Measurements from ENCODE around the gene ITPR2. TPM values are rescaled to one million over a fixed set of nuclear protein-coding genes. Genes with fewer than 3 reads are reported as not detected.

ITPR2 gene
- total RNA-seq, 1 experiment from 2014 or later: 14.3 TPM

- Mint-ChIP-seq H3K27ac (ENCODE audit: low read depth, unreplicated experiment) (no peak overlapping the region), H3K4me1 (ENCODE audit: insufficient read depth, unreplicated experiment) (no peaks in the 10 kb centered on the region), H3K4me3 (ENCODE audit: unreplicated experiment) (no peak overlapping the region), H3K36me3 (ENCODE audit: insufficient read depth, unreplicated experiment) (no peaks in the 10 kb centered on the region), H3K27me3 (ENCODE audit: insufficient read depth, unreplicated experiment) (no peaks in the 10 kb centered on the region), H3K9me3 (ENCODE audit: unreplicated experiment) (no peaks in the 10 kb centered on the region)
- no peak for DNase-seq (ENCODE audit: unreplicated experiment)
- BruUV-seq (replicated peaks): no TSS peak
- POLR2A ChIA-PET: no interaction called here
- CTCF ChIA-PET: interaction anchor here (0.6 kb wide), 2 partner anchors 14 to 54 kb away, joined by 3 to 4 read pairs; no protein-coding TSS in a partner anchor
- intact Hi-C loops (cut with micrococcal nuclease): no loop called here
- no peak for TF ChIP-seq CTCF (IDR thresholded peaks at IDR 0.05; ENCODE audit: unreplicated experiment)
These were observed 28.7 kb upstream of the ITPR2 start for GRCh38 chr12:26861690-26862089.

GRCh38 chr12:26857465-26858176 is 24.6 kb upstream of the ITPR2 start:
- Mint-ChIP-seq H3K27ac (ENCODE audit: low read depth, unreplicated experiment) (no peak overlapping the region), H3K36me3 (ENCODE audit: insufficient read depth, unreplicated experiment) (no peaks in the 10 kb centered on the region), H3K9me3 (ENCODE audit: unreplicated experiment) (no peaks in the 10 kb centered on the region), H3K27me3 (ENCODE audit: insufficient read depth, unreplicated experiment) (no peaks in the 10 kb centered on the region), H3K4me3 (ENCODE audit: unreplicated experiment) (no peak overlapping the region), H3K4me1 (ENCODE audit: insufficient read depth, unreplicated experiment) (peaks cover 9% of the 10 kb centered on the region)
- no TSS peak for BruUV-seq (replicated peaks)
- ChIA-PET CTCF (interaction anchor here (0.6 to 4.6 kb wide), 7 partner anchors 11 to 84 kb away, joined by 3 to 32 read pairs (median 3); no protein-coding TSS in a partner anchor), POLR2A (no interaction called here)
- intact Hi-C loops (cut with micrococcal nuclease): loop anchor here (2.0 kb wide), 1 partner anchor 149 kb away; no protein-coding TSS in a partner anchor
- no peak for TF ChIP-seq CTCF (IDR thresholded peaks at IDR 0.05; ENCODE audit: unreplicated experiment)
- no peak for DNase-seq (ENCODE audit: unreplicated experiment)

- no peak overlapping the region for H3K27ac Mint-ChIP-seq (ENCODE audit: low read depth, unreplicated experiment)
- H3K27me3 Mint-ChIP-seq (ENCODE audit: insufficient read depth, unreplicated experiment): no peaks in the 10 kb centered on the region
- CTCF ChIA-PET: interaction anchor here (0.6 to 4.6 kb wide), 10 partner anchors 9 to 754 kb away, joined by 3 to 32 read pairs (median 3); no protein-coding TSS in a partner anchor
- no peak for DNase-seq (ENCODE audit: unreplicated experiment)
- POLR2A ChIA-PET: interaction anchor here (0.6 to 1.6 kb wide), 4 partner anchors 13 to 102 kb away, joined by 3 to 8 read pairs (median 4); no protein-coding TSS in a partner anchor
- intact Hi-C loops (cut with micrococcal nuclease): no loop called here
- peaks cover 9% of the 10 kb centered on the region for H3K4me1 Mint-ChIP-seq (ENCODE audit: insufficient read depth, unreplicated experiment)
- no peaks in the 10 kb centered on the region for H3K9me3 Mint-ChIP-seq (ENCODE audit: unreplicated experiment)
- H3K4me3 Mint-ChIP-seq (ENCODE audit: unreplicated experiment): no peak overlapping the region
- BruUV-seq (replicated peaks): no TSS peak
- H3K36me3 Mint-ChIP-seq (ENCODE audit: insufficient read depth, unreplicated experiment): no peaks in the 10 kb centered on the region
- no peak for TF ChIP-seq CTCF (IDR thresholded peaks at IDR 0.05; ENCODE audit: unreplicated experiment)
These were observed 22.3 kb upstream of the ITPR2 start for GRCh38 chr12:26855337-26855736.

GRCh38 chr12:26854031-26854390 is 21.0 kb upstream of the ITPR2 start:
- no TSS peak for BruUV-seq (replicated peaks)
- intact Hi-C loops (cut with micrococcal nuclease): no loop called here
- POLR2A ChIA-PET: interaction anchor here (1.0 to 1.6 kb wide), 2 partner anchors 25 to 31 kb away, joined by 4 to 8 read pairs; no protein-coding TSS in a partner anchor
- H3K27me3 Mint-ChIP-seq (ENCODE audit: insufficient read depth, unreplicated experiment): no peaks in the 10 kb centered on the region
- no peak for DNase-seq (ENCODE audit: unreplicated experiment)
- no peak overlapping the region for H3K4me3 Mint-ChIP-seq (ENCODE audit: unreplicated experiment)
- CTCF ChIA-PET: interaction anchor here (0.7 to 4.6 kb wide), 5 partner anchors 20 to 42 kb away, joined by 3 to 32 read pairs (median 4); no protein-coding TSS in a partner anchor
- no peaks in the 10 kb centered on the region for H3K9me3 Mint-ChIP-seq (ENCODE audit: unreplicated experiment)
- no peaks in the 10 kb centered on the region for H3K36me3 Mint-ChIP-seq (ENCODE audit: insufficient read depth, unreplicated experiment)
- H3K27ac Mint-ChIP-seq (ENCODE audit: low read depth, unreplicated experiment): no peak overlapping the region
- no peak for TF ChIP-seq CTCF (IDR thresholded peaks at IDR 0.05; ENCODE audit: unreplicated experiment)
- H3K4me1 Mint-ChIP-seq (ENCODE audit: insufficient read depth, unreplicated experiment): peaks cover 9% of the 10 kb centered on the region
